HG03342 (cell line): ENCODE data around the gene NSD2.
"Not testable (repeated sequence)": the region's sequence is repeated elsewhere in the genome, so short reads cannot be mapped to it uniquely, and the experiment has no call there.

Experiments used
- ATAC-seq: cut with Tn5 transposase; IDR thresholded peaks from one replicate; pipeline ENCODE4 v1.9.1; 2021; ENCODE audit warnings: mild to moderate bottlenecking, moderate library complexity; ENCODE audit not compliant: unreplicated experiment

Gene NSD2

DNA sequence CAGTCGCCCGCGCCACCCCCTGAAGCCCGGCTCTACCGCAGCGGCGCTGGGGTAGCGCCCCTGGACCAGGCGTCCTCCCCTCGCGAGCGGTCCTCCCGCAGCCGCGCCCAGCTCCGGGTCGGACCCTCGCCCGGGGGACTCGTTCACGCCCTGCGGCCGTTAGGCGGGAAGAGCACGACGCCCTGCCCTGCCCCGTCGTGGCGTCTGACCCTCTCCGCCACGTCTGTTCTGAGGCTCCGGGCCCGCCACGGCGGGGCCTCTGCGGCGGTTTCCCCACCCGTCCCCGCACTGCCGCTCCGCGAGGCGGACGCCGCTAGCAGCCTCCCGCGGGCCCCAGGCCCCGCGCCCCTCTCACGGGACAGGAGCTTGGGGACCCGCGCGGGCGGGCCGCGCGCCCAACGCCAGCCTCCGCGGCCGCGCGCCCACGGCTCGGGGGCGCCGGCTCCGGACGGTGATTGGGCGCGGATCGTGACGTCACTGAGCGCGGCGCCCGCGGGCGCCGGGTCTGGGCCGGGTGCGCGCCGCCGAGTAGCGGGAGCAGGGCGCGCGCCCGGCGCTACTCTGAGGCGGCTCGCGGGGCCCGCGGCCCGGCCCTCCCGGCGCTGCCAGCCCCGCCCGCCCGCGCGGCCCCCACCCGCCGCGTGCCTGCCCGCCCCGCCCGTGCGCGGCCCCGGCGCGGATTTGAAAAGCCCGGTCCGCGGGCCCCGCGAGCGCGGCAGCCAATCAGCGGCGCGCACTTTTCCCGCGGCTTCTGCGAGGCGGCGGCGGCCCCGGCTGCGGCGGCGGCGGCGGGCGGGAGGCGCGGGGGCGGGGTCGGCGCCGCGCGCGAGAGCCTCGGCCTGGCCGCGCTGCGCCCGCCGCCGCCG, at the start of gene NSD2:
NSD2 (plus strand) TSS at position 816 of the 866 bp plus-strand sequence. CDS start 29,262 bp downstream, outside the sequence.
- peak; percentile 57 for ATAC-seq

DNA sequence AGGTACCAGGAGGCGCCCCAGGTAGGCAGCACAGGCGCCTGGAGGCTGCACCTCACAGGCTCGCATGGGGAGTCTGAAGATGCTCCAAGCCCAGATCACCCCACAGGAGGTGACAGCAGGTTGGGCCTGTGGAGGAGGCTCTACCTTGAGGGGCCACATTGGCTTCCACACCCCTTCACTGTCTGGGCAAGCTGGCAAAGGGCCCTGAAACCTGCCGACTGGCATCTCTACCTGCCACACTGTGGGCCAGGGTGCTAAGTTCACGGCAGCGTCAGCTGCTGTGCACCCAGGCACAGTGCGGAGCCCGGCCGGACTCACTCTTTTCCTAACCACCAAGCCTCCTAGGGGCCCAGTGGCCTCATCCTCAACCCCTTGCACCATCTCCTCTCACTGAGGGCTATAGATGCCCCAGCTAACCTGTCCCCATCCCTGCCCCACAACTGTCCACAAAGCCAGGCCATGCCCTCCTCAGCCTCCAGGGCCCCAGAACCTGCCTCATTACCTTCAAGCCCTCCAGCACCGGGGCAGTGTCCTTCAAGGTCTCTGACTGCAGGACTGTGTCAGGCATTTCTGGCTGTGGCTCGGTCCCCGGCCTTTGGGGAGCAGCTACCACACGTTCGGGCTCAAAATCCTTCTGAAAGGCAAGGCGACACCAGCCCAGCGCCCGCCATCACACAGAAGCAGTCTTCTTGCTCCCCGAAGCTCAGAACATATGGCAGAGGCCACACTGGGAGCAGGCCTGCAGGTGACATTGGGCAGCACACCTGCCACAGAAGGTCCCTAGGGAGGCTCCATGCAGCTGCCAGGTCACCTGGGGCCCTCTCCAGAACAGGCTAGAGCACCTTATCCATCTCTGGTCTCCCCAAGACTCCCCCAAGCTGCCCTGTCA, 49.3 kb upstream of the NSD2 start:
- ATAC-seq: no peak

DNA sequence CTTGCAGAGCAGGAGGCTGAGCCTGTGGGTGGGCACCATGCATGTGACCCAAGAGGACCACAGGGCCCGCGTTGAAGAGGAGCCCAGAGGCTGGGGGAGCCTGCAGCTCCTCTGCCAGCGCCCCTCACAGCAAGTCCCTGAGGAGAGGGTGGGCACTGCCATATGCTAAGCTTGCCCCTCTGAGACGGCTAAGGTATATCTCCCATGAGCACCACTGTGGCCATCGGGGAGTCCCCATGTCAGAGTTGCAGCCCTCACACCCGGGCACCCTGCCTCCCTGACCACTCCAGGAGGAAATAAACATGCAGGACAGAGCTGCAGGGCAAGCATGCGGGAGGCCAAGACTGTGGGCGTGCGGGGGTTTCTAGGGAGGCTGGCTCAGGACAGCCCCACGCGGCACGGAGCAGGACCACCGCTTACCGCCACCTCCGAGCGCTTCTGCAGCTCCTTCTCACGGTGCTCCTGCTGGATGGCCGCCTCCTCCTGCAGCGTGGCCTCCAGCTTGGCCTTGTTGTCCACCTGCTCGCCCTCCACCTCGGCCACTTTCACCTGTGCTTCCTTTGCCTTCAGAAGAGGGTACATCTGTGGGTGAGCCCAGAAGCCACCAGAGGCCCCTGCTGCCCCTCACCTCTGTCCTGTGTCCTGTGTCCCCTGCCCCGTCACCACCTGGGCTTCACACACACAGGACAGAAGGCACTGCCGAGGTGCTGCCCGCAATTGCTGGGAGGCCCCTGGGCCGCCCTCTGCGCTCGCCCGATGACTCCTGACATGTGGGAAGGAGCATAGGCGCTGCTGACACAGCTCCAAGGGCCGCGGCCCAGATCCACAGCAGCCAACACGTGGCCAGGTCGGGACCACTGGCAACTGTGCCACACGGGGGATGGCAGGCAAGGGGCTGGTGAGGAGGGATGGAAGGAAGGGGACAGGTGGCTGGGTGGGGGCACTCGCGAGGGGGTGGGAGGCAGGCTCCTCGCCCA, 48.3 kb upstream of the NSD2 start:
- no peak for ATAC-seq

DNA sequence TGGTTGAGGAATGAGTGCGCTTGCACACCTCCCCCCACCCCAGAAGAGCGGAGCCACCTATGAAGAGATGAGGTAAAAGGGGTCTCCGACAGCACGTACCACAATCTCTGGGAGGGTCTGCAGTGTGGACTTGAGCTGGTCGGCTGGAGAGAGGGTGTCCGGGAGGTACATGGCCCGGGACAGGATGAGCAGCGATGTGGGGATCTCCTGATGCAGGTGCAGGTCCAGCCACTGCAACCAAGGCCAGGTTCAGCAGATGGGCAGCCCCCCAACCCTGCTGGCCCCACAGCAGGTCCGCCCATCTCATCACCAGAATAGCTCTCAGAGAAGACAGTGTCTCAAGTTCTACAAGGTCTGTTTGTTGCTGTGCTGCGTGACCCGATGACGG, 47.7 kb upstream of the NSD2 start:
- no peak for ATAC-seq

DNA sequence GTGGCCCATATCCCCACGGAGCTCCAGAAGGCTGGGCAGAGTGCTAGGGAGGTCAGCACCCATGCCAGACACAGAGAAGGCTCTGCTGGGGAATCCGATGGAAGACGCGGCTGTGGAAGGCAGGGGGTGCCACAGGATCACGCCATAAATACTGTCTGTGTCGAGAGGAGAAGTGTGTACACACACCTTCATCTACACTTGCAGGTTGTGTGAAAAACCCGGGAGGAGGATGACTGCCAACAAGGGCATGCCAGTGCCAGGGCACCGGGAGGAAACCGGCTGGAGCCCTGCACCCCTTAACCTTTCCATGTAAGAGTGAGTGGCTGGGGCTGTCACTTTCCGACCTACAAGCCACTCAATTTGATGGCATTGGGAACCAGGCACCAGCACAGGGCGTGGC, 46.4 kb upstream of the NSD2 start:
- ATAC-seq: no peak

DNA sequence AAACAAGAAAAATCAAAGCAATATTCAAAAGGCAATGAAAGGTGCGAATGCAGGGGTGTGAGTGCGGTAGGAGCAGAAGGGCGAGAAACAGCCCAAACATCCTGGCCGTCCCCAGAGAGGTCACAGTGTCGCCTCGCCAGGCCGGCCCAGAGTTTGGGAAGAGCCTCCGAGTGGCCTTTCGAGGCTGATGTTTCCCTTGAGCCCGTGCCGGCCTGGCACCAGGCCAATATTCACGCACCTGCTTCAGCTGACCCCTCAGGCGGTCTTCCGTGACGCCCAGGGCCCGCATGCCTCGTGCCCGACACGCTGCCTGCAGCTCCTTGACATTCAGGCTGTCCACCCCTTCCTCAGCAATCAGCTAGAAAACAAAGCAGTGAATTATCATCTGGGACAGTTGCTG, 45.9 kb upstream of the NSD2 start:
- no peak for ATAC-seq

DNA sequence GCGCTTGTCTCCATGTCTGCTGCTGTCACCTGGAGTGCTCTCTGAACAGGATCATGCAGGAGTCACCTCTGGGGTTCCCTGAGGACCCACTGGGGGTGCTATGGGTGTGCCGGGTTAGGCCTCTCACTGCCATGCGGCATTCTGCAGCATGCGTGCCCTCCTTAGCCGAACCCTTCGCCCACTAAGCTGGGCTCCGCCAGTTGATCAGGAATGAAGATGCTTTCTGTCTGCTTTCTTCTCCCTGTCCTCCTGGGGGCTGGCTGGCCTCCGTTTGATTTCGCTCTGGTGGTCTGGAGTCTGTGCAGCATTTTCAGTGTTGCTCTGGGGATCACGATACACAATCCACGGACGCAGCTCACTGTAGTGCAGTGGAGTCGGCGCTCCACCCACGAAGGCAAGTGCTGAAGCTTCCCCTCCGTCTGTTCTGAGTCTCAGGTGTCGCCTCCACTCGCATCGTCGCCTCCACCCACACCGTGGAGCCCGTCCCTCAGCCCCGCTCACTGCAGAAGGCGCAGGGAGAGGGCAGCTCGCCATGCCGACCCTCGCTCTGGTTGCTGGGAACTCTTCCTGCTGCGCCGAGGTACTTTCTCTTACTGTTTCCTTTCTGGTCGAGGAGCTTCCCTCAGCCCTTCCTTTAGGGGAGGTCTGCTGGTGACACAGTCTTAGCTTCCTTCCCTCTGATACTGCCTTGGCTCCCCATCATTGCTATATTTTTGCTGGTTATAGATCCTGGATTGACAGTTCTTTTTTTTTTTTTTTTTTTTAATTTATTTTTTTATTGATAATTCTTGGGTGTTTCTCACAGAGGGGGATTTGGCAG, 44.5 kb upstream of the NSD2 start:
- ATAC-seq: no peak

DNA sequence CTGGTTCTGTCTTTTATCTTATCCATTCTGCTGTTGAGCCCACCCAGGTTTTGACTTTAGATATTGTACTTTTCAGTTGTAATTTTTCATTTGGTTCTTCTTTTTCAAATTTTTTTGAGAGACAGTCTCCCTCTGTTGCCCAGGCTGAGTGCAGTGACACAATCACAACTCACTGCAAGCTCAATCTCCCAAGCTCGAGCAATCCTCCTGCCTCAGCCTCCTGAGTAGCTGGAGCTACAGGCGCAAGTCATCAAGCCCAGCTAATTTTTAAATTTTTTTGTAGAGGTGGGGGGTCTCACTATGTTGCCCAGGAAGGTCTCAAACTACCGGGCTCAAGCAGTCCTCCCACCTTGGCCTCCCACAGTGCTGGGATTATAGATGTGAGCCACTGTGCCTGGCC, 41.0 kb upstream of the NSD2 start:
- no peak for ATAC-seq

DNA sequence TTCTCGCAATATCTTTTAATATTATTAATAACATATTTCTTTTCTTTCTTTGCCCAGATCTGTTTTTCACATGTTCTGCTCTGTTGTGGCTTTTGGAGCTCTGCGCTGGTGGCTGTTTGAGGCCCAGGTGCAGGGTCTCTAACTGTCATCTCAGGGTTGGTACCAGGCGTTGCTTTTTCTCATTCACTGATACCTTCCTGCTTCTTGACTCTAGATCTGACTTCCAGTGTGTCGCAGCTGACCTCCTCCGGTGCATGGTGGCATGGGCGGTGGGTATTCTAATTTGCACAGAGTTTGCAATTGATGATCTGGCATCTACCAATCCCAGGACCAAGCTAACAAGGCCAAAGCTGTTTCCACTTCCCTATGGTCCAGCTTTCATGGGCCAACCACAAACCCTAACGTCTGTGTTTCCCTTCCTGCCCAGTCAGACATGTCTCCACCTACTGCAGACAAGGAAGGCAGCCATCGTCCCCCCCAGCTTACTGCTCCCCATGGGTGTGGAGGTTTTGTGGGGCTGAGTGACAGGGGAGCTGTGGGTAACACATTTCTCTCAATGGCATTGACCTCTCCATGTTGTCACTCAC, 40.5 kb upstream of the NSD2 start:
- no peak for ATAC-seq

DNA sequence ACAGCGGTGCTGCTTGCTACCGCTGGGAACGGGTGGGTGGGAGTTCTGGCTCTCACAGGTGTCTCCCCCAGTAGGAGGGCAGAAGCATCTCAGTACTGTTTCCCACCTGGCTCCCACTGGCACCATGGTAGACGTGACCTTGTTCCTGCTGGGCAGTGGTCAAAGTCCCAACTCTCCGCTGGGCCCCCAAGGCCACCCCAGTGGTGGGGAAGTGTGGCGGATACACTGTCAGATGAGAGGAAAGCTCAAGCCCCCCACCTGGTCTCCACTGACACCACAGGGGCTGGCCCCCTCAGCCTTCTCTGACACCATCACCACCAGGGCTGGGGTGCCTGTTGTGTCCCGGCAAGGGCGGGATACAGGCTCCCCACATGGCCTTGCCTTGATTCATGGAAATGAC, 39.9 kb upstream of the NSD2 start:
- no peak for ATAC-seq

DNA sequence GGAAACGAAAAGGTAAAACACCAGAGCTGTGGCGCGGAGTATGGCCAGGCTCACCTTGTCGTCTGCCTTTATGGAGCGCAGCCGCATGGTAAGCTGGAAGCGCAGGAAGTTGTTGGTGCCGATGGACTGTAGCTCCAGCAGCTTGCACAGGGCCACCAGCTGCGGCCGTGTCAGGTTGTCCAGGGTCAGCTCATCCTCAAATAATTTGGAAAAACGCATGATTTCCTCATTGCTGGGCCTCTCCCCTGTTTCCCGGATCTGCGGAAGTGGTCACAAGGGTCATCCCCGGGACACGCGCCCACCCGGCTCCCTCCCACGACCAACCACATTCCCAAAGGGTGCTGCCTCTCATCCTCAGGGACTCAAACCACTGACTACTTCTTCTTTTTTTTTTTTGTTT, 38.5 kb upstream of the NSD2 start:
- no peak for ATAC-seq

DNA sequence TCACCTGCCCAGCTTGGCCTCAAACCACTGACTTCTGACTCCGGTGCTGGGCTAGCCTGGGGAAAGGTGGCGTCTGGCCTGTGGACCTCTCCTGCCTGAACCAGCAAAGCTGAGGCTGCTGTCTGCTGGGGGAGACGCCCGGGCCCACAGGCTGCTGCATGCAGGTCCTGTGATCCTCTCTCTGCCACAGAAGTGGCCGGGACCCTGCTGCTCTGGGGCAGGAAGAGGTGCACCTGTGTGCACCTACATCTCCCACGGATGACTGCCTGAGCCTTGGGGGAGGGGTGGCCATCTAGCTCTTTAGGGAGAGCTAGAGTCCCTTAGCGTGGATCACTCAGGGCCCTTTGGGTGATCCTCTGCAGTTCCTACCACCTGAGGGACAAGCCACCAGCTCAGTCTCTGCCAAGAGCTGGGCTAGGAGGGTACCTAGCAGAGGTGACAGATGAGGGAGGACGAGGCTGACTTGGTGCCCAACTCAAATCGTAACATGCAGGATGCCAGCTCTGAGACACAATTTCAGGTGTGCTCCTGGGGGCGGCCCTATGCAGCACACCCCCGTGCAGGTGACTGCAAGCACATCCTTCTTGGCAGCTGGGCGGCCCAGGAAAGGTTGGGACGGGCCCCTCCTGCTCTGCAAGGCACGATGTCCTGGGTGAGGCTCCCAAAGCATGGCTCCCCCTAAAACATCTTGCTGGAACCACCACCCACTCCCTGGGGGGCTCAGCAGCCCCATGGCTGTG, 37.7 kb upstream of the NSD2 start:
- no peak for ATAC-seq

DNA sequence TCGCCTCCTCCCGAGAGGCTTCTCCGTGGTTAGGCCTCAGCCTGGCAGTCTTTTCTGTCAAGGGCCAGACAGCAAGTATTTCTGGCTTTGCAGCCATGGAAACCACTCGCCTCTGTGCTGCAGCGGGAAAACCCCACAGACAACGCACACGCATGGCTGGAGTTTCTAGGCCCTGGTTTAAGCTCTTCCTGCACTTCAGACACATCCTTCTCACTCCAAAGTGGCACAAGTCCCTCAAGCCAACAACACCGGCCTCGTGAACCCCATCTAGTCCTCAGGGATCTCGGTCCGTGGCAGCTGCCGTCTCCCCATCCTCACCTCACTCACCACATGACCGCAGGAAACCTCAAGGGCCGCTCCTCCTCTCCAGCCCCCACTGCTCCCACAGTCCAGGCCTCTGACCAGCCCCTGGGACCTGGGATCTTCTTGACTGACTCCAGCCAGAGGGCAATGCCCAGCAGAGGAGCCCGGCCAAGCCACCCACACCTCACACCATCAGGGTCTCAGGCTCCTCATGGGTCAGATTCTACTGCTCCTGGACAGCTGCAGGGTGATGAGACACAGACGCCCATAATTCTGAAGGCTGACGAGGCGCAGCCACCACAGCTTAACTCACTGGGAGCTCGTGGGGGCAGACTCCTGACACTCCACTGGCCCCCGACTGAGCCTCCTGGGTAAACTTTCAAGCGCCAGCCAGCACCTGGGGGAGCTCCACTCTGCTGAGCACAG, 37.0 kb upstream of the NSD2 start:
- peak; percentile 58 for ATAC-seq

DNA sequence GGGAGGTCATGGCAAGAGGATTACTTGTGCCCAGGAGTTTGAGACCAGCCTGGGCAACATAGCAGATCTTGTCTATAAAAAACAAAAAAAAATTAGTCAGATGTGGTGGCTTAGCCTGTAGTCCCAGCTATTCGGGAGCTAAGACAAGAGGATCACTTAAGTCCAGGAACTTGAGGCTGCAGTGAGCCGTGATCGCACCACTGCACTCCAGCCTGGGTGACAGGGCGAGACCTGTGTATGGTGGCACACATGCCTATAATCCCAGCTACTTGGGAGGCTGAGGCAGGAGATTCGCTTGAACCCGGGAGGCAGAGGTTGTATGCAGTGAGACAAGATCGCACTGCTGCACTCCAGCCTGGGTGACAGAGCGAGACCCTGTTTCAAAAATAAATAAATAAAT, 35.4 kb upstream of the NSD2 start:
- ATAC-seq: not testable (repeated sequence)

DNA sequence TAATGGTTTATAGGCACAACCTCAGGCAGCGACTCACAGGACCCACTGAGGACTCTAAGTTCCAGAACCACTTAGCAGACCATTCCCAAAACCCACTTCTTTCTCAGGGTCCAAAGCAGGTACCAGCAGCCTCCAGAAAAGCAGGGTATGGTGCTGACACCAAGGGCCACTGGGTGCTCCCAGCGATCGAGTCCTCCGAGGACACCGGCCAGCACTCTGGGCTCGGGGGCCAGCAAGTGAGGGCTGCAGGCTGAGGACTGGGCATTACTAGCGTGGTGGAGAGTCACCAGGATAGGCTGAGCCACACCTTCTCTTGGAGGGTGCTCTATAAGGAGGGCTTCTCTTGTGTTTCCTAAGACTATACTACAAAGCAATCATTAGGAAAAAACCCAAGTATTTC, 34.5 kb upstream of the NSD2 start:
- ATAC-seq: no peak

DNA sequence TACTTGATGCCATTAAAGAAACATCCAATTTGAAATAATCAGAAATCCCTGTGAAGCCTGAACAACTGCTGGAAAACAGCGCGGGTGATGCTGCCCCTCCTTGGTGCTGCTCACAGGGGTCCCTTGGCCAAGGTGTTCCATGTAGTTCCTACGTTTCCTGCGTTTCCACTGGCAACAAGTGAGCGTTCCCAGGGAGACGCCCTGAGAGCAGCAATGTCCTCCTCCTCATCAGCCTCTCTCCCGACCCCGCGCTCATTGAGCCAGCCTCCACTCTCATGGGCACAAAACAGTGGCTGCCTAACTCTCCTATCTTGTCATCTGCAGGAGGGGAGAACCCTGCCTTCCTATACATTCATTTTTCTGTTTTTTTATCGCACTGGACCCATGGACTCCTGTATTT, 34.1 kb upstream of the NSD2 start:
- no peak for ATAC-seq

DNA sequence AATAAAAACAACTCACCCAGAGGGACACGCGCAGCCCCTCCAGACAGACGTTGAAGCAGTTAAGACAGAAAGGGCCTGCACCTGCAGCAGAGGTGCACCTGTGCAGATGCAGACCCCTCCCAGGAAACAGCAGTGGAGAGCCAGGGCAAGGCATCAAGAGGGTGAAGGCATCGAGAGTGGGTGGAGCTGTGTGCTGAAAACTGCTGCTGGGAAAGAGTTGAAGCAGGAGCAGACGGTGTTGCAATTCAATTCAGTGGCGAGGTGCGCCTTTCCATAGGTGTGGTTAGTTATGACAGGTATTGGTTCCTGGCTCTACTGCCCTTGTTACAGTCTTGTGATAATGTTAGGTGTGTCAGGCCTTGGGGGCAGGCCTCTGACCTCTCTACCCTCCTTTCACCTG, 31.9 kb upstream of the NSD2 start:
- ATAC-seq: no peak

DNA sequence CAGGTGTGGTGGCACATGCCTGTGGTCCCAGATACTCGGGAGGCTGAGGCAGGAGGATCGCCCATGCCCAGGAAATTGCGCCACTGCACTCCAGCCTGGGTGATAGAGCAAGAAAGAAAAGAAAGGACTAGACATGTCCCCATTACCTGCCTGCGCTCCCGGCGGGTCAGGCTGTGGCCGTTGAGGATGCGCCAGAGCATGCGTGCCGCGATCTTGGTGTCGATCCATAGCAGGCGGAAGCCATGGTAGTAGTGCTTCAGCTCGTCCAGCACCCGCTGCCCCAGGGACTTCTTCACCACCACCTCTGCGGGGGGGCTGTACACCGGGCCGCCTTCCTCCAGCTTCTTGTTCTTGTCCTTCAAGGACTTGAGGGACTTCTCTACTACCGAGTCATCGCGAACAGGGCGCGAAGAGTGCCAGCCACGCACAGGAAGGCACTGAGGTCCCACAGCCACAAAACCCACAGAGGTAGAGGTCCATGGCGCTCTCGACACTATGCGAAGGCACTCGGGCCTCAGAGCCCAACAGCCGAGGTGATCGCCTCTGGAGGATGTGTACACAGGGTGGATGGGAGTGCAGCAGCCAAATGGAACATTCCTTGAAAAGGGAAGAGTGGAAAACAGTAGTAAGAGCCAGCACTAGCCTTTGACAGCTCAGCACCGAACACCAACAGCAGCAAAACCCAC, 29.8 kb upstream of the NSD2 start:
- ATAC-seq: no peak
